Measurements from ENCODE around the gene SLMAP.
"Not testable (repeated sequence)": the region's sequence is repeated elsewhere in the genome, so short reads cannot be mapped to it uniquely, and the experiment has no call there.

Gene SLMAP

GRCh38 chr3:57862894-57863293 is 106.8 kb downstream of the SLMAP start:
- Histone ChIP-seq H3F3A (ENCODE audit: insufficient read depth) (no peaks in the 10 kb centered on the region), H3K36me3 (ENCODE audit: low read length) (peaks cover 24% of the 10 kb centered on the region; the same call in 1 of the 2 replicates), H3K4me3 (ENCODE audit: insufficient read depth, low read length, poor library complexity, severe bottlenecking) (no peak overlapping the region), H3K9ac (ENCODE audit: low read length) (no peak overlapping the region), H3K9me3 (ENCODE audit: insufficient read depth, low read length) (no peaks in the 10 kb centered on the region), H2AFZ (ENCODE audit: low read depth, low read length, severe bottlenecking) (no peak overlapping the region), H4K20me1 (ENCODE audit: low read depth, low read length) (no peaks in the 10 kb centered on the region), H3K27ac (ENCODE audit: low read depth, low read length) (no peak overlapping the region), H3K79me2 (ENCODE audit: insufficient read depth, low read length) (no peaks in the 10 kb centered on the region), H3K4me2 (ENCODE audit: low read depth, low read length, poor library complexity, severe bottlenecking) (no peak overlapping the region), H3K9me2 (replicated peaks; ENCODE audit: insufficient read depth, low read length) (no peaks in the 10 kb centered on the region), H3K27me3 (ENCODE audit: low read length) (no peaks in the 10 kb centered on the region)
- no peak for TF ChIP-seq CTCF (IDR thresholded peaks at IDR 0.05; ENCODE audit: insufficient read depth, low read length, poor library complexity, severe bottlenecking)
- TF ChIP-seq EZH2phosphoT487 (conservative IDR thresholded peaks at IDR 0.05; ENCODE audit: low read length) = no peak

GRCh38 chr3:57863380-57863779 is 107.3 kb downstream of the SLMAP start:
- Histone ChIP-seq H3K4me3 (ENCODE audit: insufficient read depth, low read length, poor library complexity, severe bottlenecking) (no peak overlapping the region), H3K79me2 (ENCODE audit: insufficient read depth, low read length) (no peaks in the 10 kb centered on the region), H2AFZ (ENCODE audit: low read depth, low read length, severe bottlenecking) (no peak overlapping the region), H3F3A (ENCODE audit: insufficient read depth) (no peaks in the 10 kb centered on the region), H4K20me1 (ENCODE audit: low read depth, low read length) (no peaks in the 10 kb centered on the region), H3K36me3 (ENCODE audit: low read length) (peaks cover 24% of the 10 kb centered on the region; the same call in 1 of the 2 replicates), H3K27me3 (ENCODE audit: low read length) (no peaks in the 10 kb centered on the region), H3K27ac (ENCODE audit: low read depth, low read length) (no peak overlapping the region), H3K9me2 (replicated peaks; ENCODE audit: insufficient read depth, low read length) (no peaks in the 10 kb centered on the region), H3K9me3 (ENCODE audit: insufficient read depth, low read length) (no peaks in the 10 kb centered on the region), H3K9ac (ENCODE audit: low read length) (no peak overlapping the region), H3K4me2 (ENCODE audit: low read depth, low read length, poor library complexity, severe bottlenecking) (no peak overlapping the region)
- no peak for TF ChIP-seq CTCF (IDR thresholded peaks at IDR 0.05; ENCODE audit: insufficient read depth, low read length, poor library complexity, severe bottlenecking)
- TF ChIP-seq EZH2phosphoT487 (conservative IDR thresholded peaks at IDR 0.05; ENCODE audit: low read length) = no peak

GRCh38 chr3:57864853-57865252 is 108.7 kb downstream of the SLMAP start:
- H3K9ac ChIP-seq (ENCODE audit: low read length) = no peak overlapping the region
- no peak overlapping the region for H3K4me3 ChIP-seq (ENCODE audit: insufficient read depth, low read length, poor library complexity, severe bottlenecking)
- H3K27ac ChIP-seq (ENCODE audit: low read depth, low read length) = no peak overlapping the region
- TF ChIP-seq EZH2phosphoT487 (conservative IDR thresholded peaks at IDR 0.05; ENCODE audit: low read length) (no peak), CTCF (IDR thresholded peaks at IDR 0.05; ENCODE audit: insufficient read depth, low read length, poor library complexity, severe bottlenecking) (no peak)
- H3F3A ChIP-seq (ENCODE audit: insufficient read depth) = peaks cover under 1% of the 10 kb centered on the region; the same call in 1 of the 2 replicates
- no peaks in the 10 kb centered on the region for H3K79me2 ChIP-seq (ENCODE audit: insufficient read depth, low read length)
- H4K20me1 ChIP-seq (ENCODE audit: low read depth, low read length) = no peaks in the 10 kb centered on the region
- no peaks in the 10 kb centered on the region for H3K9me3 ChIP-seq (ENCODE audit: insufficient read depth, low read length)
- H2AFZ ChIP-seq (ENCODE audit: low read depth, low read length, severe bottlenecking) = no peak overlapping the region
- no peak overlapping the region for H3K4me2 ChIP-seq (ENCODE audit: low read depth, low read length, poor library complexity, severe bottlenecking)
- no peaks in the 10 kb centered on the region for H3K27me3 ChIP-seq (ENCODE audit: low read length)
- H3K36me3 ChIP-seq (ENCODE audit: low read length) = peaks cover 17% of the 10 kb centered on the region; the same call in 1 of the 2 replicates
- H3K9me2 ChIP-seq (replicated peaks; ENCODE audit: insufficient read depth, low read length) = no peaks in the 10 kb centered on the region

- H4K20me1 ChIP-seq (ENCODE audit: low read depth, low read length); H3K79me2 ChIP-seq (ENCODE audit: insufficient read depth, low read length); H2AFZ ChIP-seq (ENCODE audit: low read depth, low read length, severe bottlenecking); H3K4me3 ChIP-seq (ENCODE audit: insufficient read depth, low read length, poor library complexity, severe bottlenecking); H3K4me2 ChIP-seq (ENCODE audit: low read depth, low read length, poor library complexity, severe bottlenecking); H3K27ac ChIP-seq (ENCODE audit: low read depth, low read length); H3K27me3 ChIP-seq (ENCODE audit: low read length); H3K9me2 ChIP-seq (replicated peaks; ENCODE audit: insufficient read depth, low read length); H3K9ac ChIP-seq (ENCODE audit: low read length); H3F3A ChIP-seq (ENCODE audit: insufficient read depth); H3K9me3 ChIP-seq (ENCODE audit: insufficient read depth, low read length): not testable (repeated sequence)
- peaks cover 21% of the 10 kb centered on the region; the same call in 1 of the 2 replicates for H3K36me3 ChIP-seq (ENCODE audit: low read length)
These were observed 113.0 kb downstream of the SLMAP start for GRCh38 chr3:57869110-57869509.
